ENCODE measurements around the gene ARRB1. TPM values are rescaled to one million over a fixed set of nuclear protein-coding genes. Genes with fewer than 3 reads are reported as not detected.

Gene ARRB1
- total RNA-seq, 3 donors from 2014 or later = 31.2 to 64.0 (median 42.3) TPM

DNA sequence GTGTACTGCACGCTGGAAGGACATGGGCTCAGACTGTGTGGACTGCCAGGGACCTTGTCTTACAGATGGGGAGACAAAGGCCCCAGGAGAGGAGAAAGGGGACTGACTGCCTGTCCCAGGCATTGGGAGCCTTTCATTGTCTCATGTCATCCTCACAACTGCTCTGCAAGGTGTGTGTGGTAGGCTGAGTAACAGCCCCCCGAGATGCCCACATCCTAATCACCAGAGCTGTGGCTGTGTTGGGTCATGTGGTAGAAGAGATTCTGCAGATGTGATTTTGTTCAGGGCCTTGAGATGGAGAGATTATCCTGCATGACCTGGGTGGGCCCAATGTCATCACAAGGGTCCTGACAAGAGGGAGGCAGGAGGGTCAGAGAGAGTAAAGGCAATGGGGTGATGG lies 39.1 kb downstream of the ARRB1 start:
- intact Hi-C loops (cut with DNase I; ENCODE audit: low total_unique reads) = no loop called here
- no peak for DNase-seq (ENCODE audit: low spot score in 2 of 2)
- Histone ChIP-seq H3K36me3 (no peaks in the 10 kb centered on the region), H3K4me3 (peak overlapping the region in 1 of 3 donors; percentile 59), H3K9me3 (no peaks in the 10 kb centered on the region), H3K27me3 (no peaks in the 10 kb centered on the region), H3K4me1 (peaks cover 0 to 4% of the 10 kb centered on the region in 2 donors), H3K27ac (peak overlapping the region; percentile 80 to 99)
- TF ChIP-seq POLR2A (IDR thresholded peaks at IDR 0.05) (no peak), POLR2AphosphoS5 (IDR thresholded peaks at IDR 0.05) (no peak)
- TF ChIP-seq, protein P1, sequence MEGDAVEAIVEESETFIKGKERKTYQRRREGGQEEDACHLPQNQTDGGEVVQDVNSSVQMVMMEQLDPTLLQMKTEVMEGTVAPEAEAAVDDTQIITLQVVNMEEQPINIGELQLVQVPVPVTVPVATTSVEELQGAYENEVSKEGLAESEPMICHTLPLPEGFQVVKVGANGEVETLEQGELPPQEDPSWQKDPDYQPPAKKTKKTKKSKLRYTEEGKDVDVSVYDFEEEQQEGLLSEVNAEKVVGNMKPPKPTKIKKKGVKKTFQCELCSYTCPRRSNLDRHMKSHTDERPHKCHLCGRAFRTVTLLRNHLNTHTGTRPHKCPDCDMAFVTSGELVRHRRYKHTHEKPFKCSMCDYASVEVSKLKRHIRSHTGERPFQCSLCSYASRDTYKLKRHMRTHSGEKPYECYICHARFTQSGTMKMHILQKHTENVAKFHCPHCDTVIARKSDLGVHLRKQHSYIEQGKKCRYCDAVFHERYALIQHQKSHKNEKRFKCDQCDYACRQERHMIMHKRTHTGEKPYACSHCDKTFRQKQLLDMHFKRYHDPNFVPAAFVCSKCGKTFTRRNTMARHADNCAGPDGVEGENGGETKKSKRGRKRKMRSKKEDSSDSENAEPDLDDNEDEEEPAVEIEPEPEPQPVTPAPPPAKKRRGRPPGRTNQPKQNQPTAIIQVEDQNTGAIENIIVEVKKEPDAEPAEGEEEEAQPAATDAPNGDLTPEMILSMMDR (IDR thresholded peaks at IDR 0.05) = no peak

DNA sequence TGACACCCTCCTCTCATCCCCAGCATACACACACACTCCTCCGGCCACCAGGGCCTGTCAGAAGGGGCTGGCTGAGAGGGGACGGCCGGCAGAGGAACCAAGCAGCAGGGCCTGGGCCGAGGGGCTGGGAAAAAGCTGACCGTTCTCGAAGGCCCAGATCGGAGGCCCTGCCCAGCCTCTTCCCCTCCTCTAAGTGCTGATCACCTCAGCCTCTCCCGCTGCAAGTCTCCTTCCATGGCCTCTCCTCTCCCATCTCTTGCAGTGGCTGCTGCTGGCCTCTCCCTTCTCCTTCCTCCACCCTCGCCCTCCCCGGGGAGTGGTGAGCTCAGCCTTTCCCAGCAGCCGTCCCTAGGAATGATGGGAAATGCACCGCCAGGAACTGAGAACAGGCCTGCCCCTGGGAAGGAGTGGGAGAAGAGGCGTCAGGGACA lies 39.6 kb downstream of the ARRB1 start:
- H3K9me3 ChIP-seq = no peaks in the 10 kb centered on the region
- peak overlapping the region; percentile 20 to 59 (median 42) for H3K4me3 ChIP-seq
- no peaks in the 10 kb centered on the region for H3K27me3 ChIP-seq
- peak overlapping the region; percentile 80 to 99 for H3K27ac ChIP-seq
- DNase-seq (ENCODE audit: low spot score in 2 of 2) = no peak
- peaks cover 0 to 4% of the 10 kb centered on the region in 2 donors for H3K4me1 ChIP-seq
- H3K36me3 ChIP-seq = no peaks in the 10 kb centered on the region
- intact Hi-C loops (cut with DNase I; ENCODE audit: low total_unique reads) = no loop called here
- TF ChIP-seq POLR2A (IDR thresholded peaks at IDR 0.05) (no peak), POLR2AphosphoS5 (IDR thresholded peaks at IDR 0.05) (peak in 2 of 3 donors; percentile 81 to 93)
- TF ChIP-seq, protein P1 (IDR thresholded peaks at IDR 0.05) = no peak

DNA sequence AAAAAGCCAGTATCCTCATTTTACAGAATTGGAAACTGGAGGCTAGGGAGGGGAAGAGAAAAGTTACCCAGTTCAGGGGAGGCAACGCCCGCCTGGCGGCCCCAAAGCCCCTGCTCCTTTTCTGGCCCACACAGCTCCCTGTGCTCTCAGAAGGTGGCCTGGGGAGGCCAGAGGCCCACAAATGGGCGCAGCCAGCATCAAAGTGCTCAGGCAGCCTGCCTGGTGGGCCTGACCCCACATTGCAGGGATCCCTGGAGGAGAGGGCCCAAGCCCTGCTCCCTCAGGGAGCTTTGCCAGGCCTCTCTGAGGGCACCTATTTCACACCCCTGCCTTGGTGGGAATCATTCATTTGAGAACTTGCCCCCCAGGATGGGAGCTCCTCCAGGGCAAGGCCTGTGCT lies 42.5 kb downstream of the ARRB1 start:
- DNase-seq (ENCODE audit: low spot score in 2 of 2) = no peak
- H3K9me3 ChIP-seq = no peaks in the 10 kb centered on the region
- H3K27ac ChIP-seq = peak overlapping the region; percentile 50 to 99
- TF ChIP-seq, protein P1 (IDR thresholded peaks at IDR 0.05) = no peak
- TF ChIP-seq POLR2AphosphoS5 (IDR thresholded peaks at IDR 0.05) = no peak
- no peak for TF ChIP-seq POLR2A (IDR thresholded peaks at IDR 0.05)
- no peaks in the 10 kb centered on the region for H3K27me3 ChIP-seq
- H3K4me3 ChIP-seq = no peak overlapping the region
- peaks cover 0 to 4% of the 10 kb centered on the region in 2 donors for H3K4me1 ChIP-seq
- H3K36me3 ChIP-seq = no peaks in the 10 kb centered on the region
- intact Hi-C loops (cut with DNase I; ENCODE audit: low total_unique reads) = no loop called here

DNA sequence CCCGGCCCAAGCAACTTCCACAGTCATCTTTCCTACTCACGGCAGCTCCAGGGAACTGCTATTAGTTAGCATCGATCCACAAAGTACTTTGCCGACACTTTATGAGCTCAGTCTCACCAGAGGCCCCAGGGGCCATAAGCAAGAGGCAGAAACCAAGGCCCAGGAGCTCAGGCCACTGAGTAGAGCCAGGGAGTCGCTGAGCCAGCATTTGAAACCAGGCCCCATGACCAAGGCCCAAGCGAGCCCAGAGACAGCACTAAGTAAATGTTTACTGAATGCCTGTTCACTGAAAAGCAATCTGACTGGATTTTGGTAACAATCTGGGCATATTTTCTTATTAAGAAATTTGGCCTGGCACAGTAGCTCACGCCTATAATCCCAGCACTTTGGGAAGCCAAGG lies 43.3 kb downstream of the ARRB1 start:
- Histone ChIP-seq H3K9me3 (no peaks in the 10 kb centered on the region), H3K27ac (peak overlapping the region; percentile 50 to 99), H3K4me3 (no peak overlapping the region), H3K36me3 (no peaks in the 10 kb centered on the region), H3K4me1 (peaks cover 0 to 4% of the 10 kb centered on the region in 2 donors), H3K27me3 (no peaks in the 10 kb centered on the region)
- TF ChIP-seq POLR2A (IDR thresholded peaks at IDR 0.05) (no peak), POLR2AphosphoS5 (IDR thresholded peaks at IDR 0.05) (no peak)
- TF ChIP-seq, protein P1 (IDR thresholded peaks at IDR 0.05) = no peak
- intact Hi-C loops (cut with DNase I; ENCODE audit: low total_unique reads) = no loop called here
- no peak for DNase-seq (ENCODE audit: low spot score in 2 of 2)

DNA sequence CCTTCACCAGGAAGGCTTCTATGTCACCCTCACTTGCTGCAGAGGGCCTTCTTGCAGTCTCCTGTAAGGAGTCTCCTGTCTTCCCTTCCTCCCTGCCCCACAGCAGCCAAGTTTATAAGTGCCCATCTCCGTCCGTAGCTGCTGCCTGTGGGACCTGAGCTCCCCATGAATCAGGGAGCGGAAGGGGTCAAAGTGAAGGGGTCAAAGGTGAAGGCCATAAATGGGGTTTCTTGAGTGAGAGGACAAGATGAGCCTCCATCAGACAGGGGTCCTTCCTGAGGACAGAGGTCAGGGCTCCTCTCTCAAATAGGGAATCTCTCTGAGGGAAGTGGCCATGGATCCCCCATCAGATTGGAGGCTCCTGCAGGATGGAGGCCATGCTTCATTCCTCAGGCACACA lies 44.4 kb downstream of the ARRB1 start:
- Histone ChIP-seq H3K4me3 (no peak overlapping the region), H3K27ac (peak overlapping the region in 1 of 2 donors; percentile 66), H3K27me3 (no peaks in the 10 kb centered on the region), H3K36me3 (no peaks in the 10 kb centered on the region), H3K4me1 (peaks cover 0 to under 1% of the 10 kb centered on the region in 2 donors), H3K9me3 (no peaks in the 10 kb centered on the region)
- DNase-seq (ENCODE audit: low spot score in 2 of 2) = no peak
- intact Hi-C loops (cut with DNase I; ENCODE audit: low total_unique reads) = no loop called here
- TF ChIP-seq, protein P1 (IDR thresholded peaks at IDR 0.05) = no peak
- TF ChIP-seq POLR2A (IDR thresholded peaks at IDR 0.05) (no peak), POLR2AphosphoS5 (IDR thresholded peaks at IDR 0.05) (no peak)
